ENCODE measurements around the gene MAP3K3.

Gene MAP3K3

DNA sequence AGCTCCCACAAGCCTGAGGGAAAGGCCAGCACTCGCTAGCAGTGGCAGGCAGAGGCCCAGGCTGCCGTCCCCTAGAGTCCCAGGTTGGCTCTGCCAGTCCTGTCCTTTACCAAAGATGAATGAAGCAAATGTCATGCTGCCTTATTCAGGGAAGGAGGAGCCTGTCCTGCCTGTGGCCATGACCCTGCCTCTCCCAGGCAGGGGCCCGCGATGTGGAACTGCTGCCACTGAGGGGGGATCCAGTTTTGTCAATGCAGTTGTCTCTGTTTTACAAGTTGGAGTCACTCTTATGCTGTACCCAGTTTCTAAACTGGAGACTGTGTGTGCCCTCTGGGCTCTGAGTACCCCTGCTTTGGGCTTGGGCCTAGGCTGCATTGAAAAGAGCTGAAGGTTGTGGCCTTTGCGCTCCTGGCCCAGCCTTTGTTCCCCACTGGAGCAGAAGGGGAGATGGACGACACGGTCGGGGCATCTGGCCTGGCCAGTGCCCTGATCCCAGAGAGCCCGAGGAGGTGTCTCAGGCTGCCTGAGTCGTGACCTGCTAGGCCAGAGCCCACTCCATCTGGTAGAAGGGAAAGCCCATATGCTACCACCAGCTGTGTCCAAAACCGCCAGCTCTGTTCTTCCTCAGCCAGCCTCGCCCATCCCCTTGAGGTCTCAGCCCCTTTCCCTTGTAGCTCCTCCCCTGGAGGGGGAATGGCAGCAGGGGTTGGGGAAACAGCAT is 72.2 kb downstream of the MAP3K3 start:
- DNase-seq (ENCODE audit: low spot score), result no peak

- no peak for DNase-seq (ENCODE audit: low spot score)
These were observed 72.9 kb downstream of the MAP3K3 start for GRCh38 chr17:63694950-63695773.

- no peak for DNase-seq (ENCODE audit: low spot score)
These were observed 73.7 kb downstream of the MAP3K3 start for GRCh38 chr17:63695889-63696288.

GRCh38 chr17:63696381-63696961 is 74.3 kb downstream of the MAP3K3 start:
- DNase-seq (ENCODE audit: low spot score), result peak; percentile 52

- DNase-seq (ENCODE audit: low spot score), result peak; percentile 42
These were observed 75.4 kb downstream of the MAP3K3 start for GRCh38 chr17:63697341-63698286.

DNA sequence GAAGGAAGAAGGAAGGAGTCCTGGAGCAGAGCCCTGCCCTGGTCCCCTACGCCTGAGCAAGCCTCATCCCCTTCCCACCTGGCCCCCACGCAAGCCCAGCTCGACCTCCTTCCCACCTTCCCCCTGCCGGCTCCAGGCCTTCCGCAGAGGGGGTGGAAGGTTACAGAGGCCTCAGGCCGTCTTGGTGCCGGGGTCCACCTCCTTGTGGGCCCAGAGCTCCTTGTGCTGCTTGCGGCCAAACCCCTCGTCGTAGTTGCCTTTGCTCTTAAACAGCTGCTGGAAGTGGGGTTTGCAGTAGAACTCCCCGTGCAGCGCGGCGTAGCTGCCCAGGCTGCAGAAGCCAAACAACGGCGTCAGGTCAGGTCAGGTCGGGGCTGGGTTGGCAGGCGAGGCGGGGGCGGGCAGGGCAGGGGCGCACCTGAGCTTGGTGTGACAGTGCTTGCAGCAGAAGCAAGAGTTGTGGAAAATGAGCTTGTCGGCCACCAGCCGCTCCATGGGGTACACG is 76.2 kb downstream of the MAP3K3 start:
- DNase-seq (ENCODE audit: low spot score), result no peak

- no peak for DNase-seq (ENCODE audit: low spot score)
These were observed 76.8 kb downstream of the MAP3K3 start for GRCh38 chr17:63698886-63699637.

- peak; percentile 50 for DNase-seq (ENCODE audit: low spot score)
These were observed 77.7 kb downstream of the MAP3K3 start, which contains the start of gene LIMD2 for GRCh38 chr17:63699638-63700527. Gene LIMD2 (minus strand): TSS chr17:63700125. CDS start chr17:63699298, 827 bp downstream.

GRCh38 chr17:63700528-63701455 is 78.6 kb downstream of the MAP3K3 start:
- peak; percentile 48 for DNase-seq (ENCODE audit: low spot score)

- no peak for DNase-seq (ENCODE audit: low spot score)
These were observed 79.2 kb downstream of the MAP3K3 start for GRCh38 chr17:63701456-63701820.

GRCh38 chr17:63701868-63702720 is 79.9 kb downstream of the MAP3K3 start:
- no peak for DNase-seq (ENCODE audit: low spot score)

DNA sequence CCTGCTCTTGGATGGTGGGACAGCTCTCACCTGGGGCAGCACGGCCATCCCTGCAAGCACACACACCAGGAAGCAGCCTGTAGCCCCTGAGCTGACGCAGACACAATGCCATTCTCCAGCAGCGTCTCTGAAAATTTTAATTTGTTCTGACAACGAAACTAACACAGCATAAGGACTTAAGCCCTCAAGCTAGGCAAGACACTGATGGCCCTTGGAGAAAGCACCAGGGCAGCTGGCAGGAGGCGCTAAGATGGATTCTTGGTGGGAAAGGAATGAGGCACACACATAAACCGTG is 80.5 kb downstream of the MAP3K3 start:
- no peak for DNase-seq (ENCODE audit: low spot score)

DNA sequence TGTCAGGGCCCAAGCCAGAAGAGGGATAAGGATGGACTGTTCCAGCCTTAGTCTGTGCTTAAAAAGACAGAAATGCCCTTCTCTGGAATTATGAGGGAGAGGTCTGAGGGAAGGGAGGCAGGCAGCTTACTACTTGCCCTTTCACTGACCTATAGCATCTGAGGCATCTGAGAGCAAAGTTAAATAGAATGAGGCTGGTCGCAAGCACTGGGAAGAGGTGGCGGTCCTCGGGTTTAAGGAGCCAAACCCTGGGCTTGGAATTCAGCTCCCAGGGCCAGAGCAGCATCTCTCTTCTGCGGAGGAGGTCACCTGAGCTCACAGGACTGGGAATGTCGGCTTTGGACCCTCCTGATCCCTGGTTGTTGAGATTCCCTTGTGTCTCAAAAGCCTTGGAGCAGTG is 80.8 kb downstream of the MAP3K3 start:
- DNase-seq (ENCODE audit: low spot score), result no peak

GRCh38 chr17:63703556-63704258 is 81.5 kb downstream of the MAP3K3 start:
- no peak for DNase-seq (ENCODE audit: low spot score)

GRCh38 chr17:63704259-63704576 is 82.0 kb downstream of the MAP3K3 start:
- no peak for DNase-seq (ENCODE audit: low spot score)

- no peak for DNase-seq (ENCODE audit: low spot score)
These were observed 82.6 kb downstream of the MAP3K3 start for GRCh38 chr17:63704836-63705235.

GRCh38 chr17:63705657-63706056 is 83.4 kb downstream of the MAP3K3 start:
- no peak for DNase-seq (ENCODE audit: low spot score)

Data from AG08395 (cell line).